A549 (cell line): Measurements from ENCODE around the gene IGF1R. TPM values are rescaled to one million over a fixed set of nuclear protein-coding genes. Genes with fewer than 3 reads are reported as not detected.

ENCODE experiments used
- ATAC-seq, 2 experiments: fragments of 200-7000 bp in 1 of 2; fragments of >200 bp in 1 of 2; cut with Nextera tagmentation in 1 of 2; cut with Tn5 transposase in 1 of 2; 3 replicates each; pipeline versions ENCODE4 v1.8.0 to v1.9.1; 2018 to 2020; ENCODE audit warnings: mild to moderate bottlenecking in 1 of 2, moderate library complexity in 1 of 2
- CTCF ChIA-PET: fragments of 300-600 bp; sonication (Branson Sonifier 250); formaldehyde crosslinking; extraction: SDS; loops from one replicate; lab custom pipeline; 2021; ENCODE audit warnings: antibody characterized with exemption, inconsistent platforms; lab: Yijun Ruan, JAX
- POLR2A ChIA-PET: fragments of 350-600 bp; formaldehyde crosslinking; extraction: SDS; loops from one replicate; lab custom pipeline; 2021; ENCODE audit warnings: antibody characterized with exemption, inconsistent platforms; lab: Yijun Ruan, JAX
- DNase-seq, 2 experiments: peaks; one replicate each; pipeline versions ENCODE4 v3.0.0 to v3.0.0-alpha.2; 2011 to 2016; ENCODE audit warnings: low read depth in 1 of 2, low spot score in 1 of 2
- FAIRE-seq: peaks from 2 replicates; lab custom pipeline; 2011; peaks lifted over from hg19 to GRCh38; lab: Jason Lieb, UNC
- H3K27ac ChIP-seq, 2 experiments: fragments of >200 bp; sonication (Bioruptor Twin); formaldehyde crosslinking; 3 replicates each; pipeline ENCODE4 v1.5.1; 2016 to 2017
- H3K4me1 ChIP-seq: fragments of >200 bp; sonication (Bioruptor Twin); formaldehyde crosslinking; 3 replicates; pipeline ENCODE4 v1.6.1; 2016
- H3K4me2 ChIP-seq: fragments of >200 bp; sonication (Bioruptor Twin); formaldehyde crosslinking; 3 replicates; pipeline ENCODE4 v1.6.1; 2016
- H3K4me3 ChIP-seq: fragments of >200 bp; sonication (Bioruptor Twin); formaldehyde crosslinking; 3 replicates; pipeline ENCODE4 v1.5.1; 2016
- H3K9me3 ChIP-seq: fragments of >200 bp; sonication (Bioruptor Twin); formaldehyde crosslinking; 3 replicates; pipeline ENCODE4 v1.6.1; 2016
- BHLHE40 ChIP-seq: IDR thresholded peaks from 2 replicates; pipeline ENCODE4 v1.6.1; 2012; ENCODE audit warnings: low read depth, low read length, inconsistent platforms
- CBX2 ChIP-seq: fragments of 200-600 bp; sonication (generic); IDR thresholded peaks from 2 replicates; pipeline ENCODE4 v1.6.1; 2016; ENCODE audit warnings: low read depth, mild to moderate bottlenecking, borderline replicate concordance
- CBX8 ChIP-seq: fragments of 200-600 bp; sonication (generic); IDR thresholded peaks from 2 replicates; pipeline ENCODE4 v1.6.1; 2016
- CHD2 ChIP-seq: fragments of 150-350 bp; IDR thresholded peaks from 2 replicates; pipeline ENCODE4 v1.6.1; 2014; ENCODE audit warnings: low read length; ENCODE audit not compliant: partially characterized antibody
- EHMT2 ChIP-seq: fragments of 200-600 bp; sonication (generic); IDR thresholded peaks from 2 replicates; pipeline ENCODE4 v1.6.1; 2016; ENCODE audit warnings: antibody characterized with exemption, low read depth, mild to moderate bottlenecking, moderate library complexity
- ELK1 ChIP-seq: fragments of 150-350 bp; IDR thresholded peaks from 2 replicates; pipeline ENCODE4 v1.6.1; 2014; ENCODE audit warnings: low read depth, mild to moderate bottlenecking, low read length
- FOSB ChIP-seq: fragments of 250-450 bp; sonication (Bioruptor Pico); IDR thresholded peaks from 2 replicates; pipeline ENCODE4 v1.5.0; 2020; ENCODE audit warnings: mild to moderate bottlenecking, moderate library complexity
- FOSL2 ChIP-seq, 2 experiments: fragments of 450-650 bp in 1 of 2; fragments of >200 bp in 1 of 2; sonication (Bioruptor Twin) in 1 of 2; formaldehyde crosslinking; IDR thresholded peaks; 2 replicates each; pipeline versions ENCODE4 v1.5.0 to v1.6.1; 2016 to 2020; ENCODE audit warnings: mild to moderate bottlenecking in 1 of 2, moderate library complexity in 1 of 2
- GATA3 ChIP-seq: IDR thresholded peaks from 2 replicates; pipeline ENCODE4 v1.6.1; 2012; ENCODE audit warnings: borderline replicate concordance
- HEYL ChIP-seq: fragments of 250-450 bp; sonication (Bioruptor Pico); IDR thresholded peaks from 2 replicates; pipeline ENCODE4 v1.8.0; 2021; ENCODE audit warnings: mild to moderate bottlenecking, moderate library complexity
- HMGXB4 ChIP-seq: fragments of 250-450 bp; sonication (Bioruptor Pico); IDR thresholded peaks from 2 replicates; pipeline ENCODE4 v1.5.0; 2021; ENCODE audit warnings: mild to moderate bottlenecking, moderate library complexity, borderline replicate concordance
- HOXA7 ChIP-seq: fragments of 250-450 bp; sonication (Bioruptor Pico); IDR thresholded peaks from 2 replicates; pipeline ENCODE4 v1.5.0; 2020; ENCODE audit warnings: mild to moderate bottlenecking, moderate library complexity
- HOXB13 ChIP-seq: fragments of 250-450 bp; sonication (Bioruptor Pico); IDR thresholded peaks from 2 replicates; pipeline ENCODE4 v1.5.0; 2020; ENCODE audit warnings: low read depth, mild to moderate bottlenecking, moderate library complexity
- HOXB5 ChIP-seq: fragments of 250-450 bp; sonication (Bioruptor Pico); IDR thresholded peaks from 2 replicates; pipeline ENCODE4 v1.5.0; 2020; ENCODE audit warnings: mild to moderate bottlenecking, moderate library complexity
- MAX ChIP-seq: IDR thresholded peaks from 2 replicates; pipeline ENCODE4 v1.6.1; 2012
- NR3C1 ChIP-seq: fragments of >200 bp; sonication (Bioruptor Twin); formaldehyde crosslinking; IDR thresholded peaks from 3 replicates; pipeline ENCODE4 v1.6.1; 2017
- PHF8 ChIP-seq: fragments of 200-600 bp; sonication (generic); IDR thresholded peaks from 2 replicates; pipeline ENCODE4 v1.6.1; 2016; ENCODE audit warnings: low read depth, mild to moderate bottlenecking, antibody characterized with exemption, moderate library complexity, borderline replicate concordance
- POLR2AphosphoS2 ChIP-seq: conservative IDR thresholded peaks from 2 replicates; pipeline ENCODE4 v1.6.1; 2012; ENCODE audit warnings: low read length, improper control_type of control experiment, inconsistent platforms
- RARB ChIP-seq: fragments of 250-450 bp; sonication (Bioruptor Pico); IDR thresholded peaks from 2 replicates; pipeline ENCODE4 v1.8.0; 2021; ENCODE audit warnings: mild to moderate bottlenecking, moderate library complexity
- RCOR1 ChIP-seq: fragments of 150-350 bp; IDR thresholded peaks from 2 replicates; pipeline ENCODE4 v1.6.1; 2014; ENCODE audit warnings: antibody characterized with exemption, low read length, low read depth
- TP53 ChIP-seq: fragments of 250-450 bp; sonication (Bioruptor Pico); IDR thresholded peaks from 2 replicates; pipeline ENCODE4 v1.5.0; 2021; ENCODE audit warnings: mild to moderate bottlenecking, moderate library complexity
- USF2 ChIP-seq: fragments of 450-650 bp; IDR thresholded peaks from 2 replicates; pipeline ENCODE4 v1.6.1; 2014; ENCODE audit warnings: antibody characterized with exemption
- ZC3H11A ChIP-seq: fragments of 450-650 bp; IDR thresholded peaks from 2 replicates; pipeline ENCODE4 v1.6.1; 2014; ENCODE audit warnings: antibody characterized with exemption, mild to moderate bottlenecking
- ZFP36 ChIP-seq: fragments of 450-650 bp; IDR thresholded peaks from 2 replicates; pipeline ENCODE4 v1.6.1; 2014; ENCODE audit warnings: borderline replicate concordance; ENCODE audit not compliant: partially characterized antibody
- ZNF302 ChIP-seq: fragments of 250-450 bp; sonication (Bioruptor Pico); IDR thresholded peaks from 2 replicates; pipeline ENCODE4 v1.9.0; 2021; ENCODE audit warnings: inconsistent platforms, mild to moderate bottlenecking, moderate library complexity
- WGBS: methylation state at CpG from one replicate; pipeline ENCODE4 v1.1.6; 2017; ENCODE audit errors: missing lambda C conversion rate; 5-methylcytosine and 5-hydroxymethylcytosine counted together
- polyA plus RNA-seq, 4 experiments: library from polyadenylated mRNA; depleted of rRNA in 3 of 4; stranded (reverse); fragments of >200 nt; fragmentation: RNase III in 1 of 4; extraction: RNeasy Plus Mini Kit Qiagen cat#74134 plus additional on column Dnase treatment in 1 of 4; gene quantifications; 2 replicates in 3 of 4; 3 replicates in 1 of 4; pipeline ENCODE4 v1.2.3, GENCODE V29; 2011 to 2017
- TF ChIP-seq, protein P1 (sequence below): fragments of 250-450 bp; sonication (Bioruptor Pico); IDR thresholded peaks from 2 replicates; pipeline ENCODE4 v1.5.0; 2020; ENCODE audit warnings: low read depth, mild to moderate bottlenecking, moderate library complexity

The IGF1R gene
- polyA plus RNA-seq, 2 of the 4 experiments (the other 2 are of a cell fraction): 42.6 to 69.5 TPM

DNA sequence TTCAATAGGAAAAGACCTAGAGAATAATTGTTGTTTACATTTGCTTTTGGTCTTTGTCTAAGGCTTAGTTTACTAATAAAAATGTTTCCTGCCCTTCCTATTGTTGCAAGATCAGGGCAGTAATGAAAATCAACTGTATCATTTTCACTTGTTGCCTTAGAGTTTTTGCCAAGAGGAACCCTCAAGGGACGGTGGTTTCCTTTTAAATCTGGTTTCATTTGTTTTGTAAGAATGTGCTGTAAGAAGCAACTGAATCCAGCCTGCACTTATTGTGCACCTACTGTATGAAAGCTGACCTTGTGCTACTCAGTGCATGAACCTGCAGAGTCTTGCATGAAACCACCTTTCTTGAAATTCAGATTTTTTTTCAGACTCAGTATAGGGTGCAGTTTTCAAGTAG, 5.3 kb downstream of the IGF1R start (continued):
- TF ChIP-seq NR3C1 (no peak), CHD2 (no peak), FOSL2 (IDR thresholded peaks at IDR 0.05) (no peak), FOSL2 (CRISPR knock-in tag; IDR thresholded peaks at IDR 0.05) (no peak), CBX2 (no peak), HOXB5 (CRISPR knock-in tag) (no peak)

- no peaks in the 10 kb centered on the region for H3K9me3 ChIP-seq
- CTCF ChIA-PET: interaction anchor here (0.6 to 2.4 kb wide), 5 partner anchors 8 to 200 kb away, joined by 3 to 9 read pairs (median 4); no protein-coding TSS in a partner anchor
- peak overlapping the region in 1 of 2 experiments; percentile 31; a peak in 3 of 6 replicates for H3K27ac ChIP-seq
- 25% methylated on average over 4 of the region's 4 CpGs for WGBS
- ATAC-seq (no peak), FAIRE-seq (no peak), DNase-seq (peak in 1 of 2 experiments; percentile 33)
- POLR2A ChIA-PET: no interaction called here
- H3K4me1 ChIP-seq: peaks cover 79% of the 10 kb centered on the region
- no peak overlapping the region for H3K4me3 ChIP-seq
- peak overlapping the region; percentile 79 for H3K4me2 ChIP-seq
- no peak for TF ChIP-seq ZNF302 (CRISPR knock-in tag)
- peak; percentile 56 for TF ChIP-seq GATA3
These were observed 6.5 kb downstream of the IGF1R start for GRCh38 chr15:98654790-98655360.

- peaks cover 86% of the 10 kb centered on the region for H3K4me1 ChIP-seq
- ATAC-seq: no peak
- no peak overlapping the region for H3K27ac ChIP-seq
These were observed 7.4 kb downstream of the IGF1R start for GRCh38 chr15:98655732-98656131.

GRCh38 chr15:98657721-98658120, 9.4 kb downstream of the IGF1R start:
- Histone ChIP-seq H3K4me2 (peak overlapping the region; percentile 14; the same call in 2 of the 3 replicates), H3K27ac (0 out of 6 replicates have a peak overlapping the region, but pooled peaks of 1 of the 2 experiments have one; percentile 5), H3K4me1 (peaks cover 81% of the 10 kb centered on the region), H3K4me3 (no peak overlapping the region), H3K9me3 (no peaks in the 10 kb centered on the region)
- ChIA-PET CTCF (interaction anchor here (0.7 to 7.7 kb wide), 10 partner anchors 10 to 418 kb away, joined by 3 to 64 read pairs (median 6); partner anchors contain the start of gene IGF1R), POLR2A (interaction anchor here (1.0 kb wide), 1 partner anchor 10 kb away, joined by 3 read pairs; no protein-coding TSS in a partner anchor)
- ATAC-seq: peak in 1 of 2 experiments; percentile 23; a peak in 3 of 6 replicates
- no peak for DNase-seq
- WGBS: 70% methylated on average over 4 of the region's 4 CpGs
- no peak for FAIRE-seq
- no peak for TF ChIP-seq MAX
- no peak for TF ChIP-seq USF2
- TF ChIP-seq RARB (CRISPR knock-in tag): no peak
- no peak for TF ChIP-seq HOXA7 (CRISPR knock-in tag)
- TF ChIP-seq ZC3H11A: no peak
- TF ChIP-seq, protein P1, sequence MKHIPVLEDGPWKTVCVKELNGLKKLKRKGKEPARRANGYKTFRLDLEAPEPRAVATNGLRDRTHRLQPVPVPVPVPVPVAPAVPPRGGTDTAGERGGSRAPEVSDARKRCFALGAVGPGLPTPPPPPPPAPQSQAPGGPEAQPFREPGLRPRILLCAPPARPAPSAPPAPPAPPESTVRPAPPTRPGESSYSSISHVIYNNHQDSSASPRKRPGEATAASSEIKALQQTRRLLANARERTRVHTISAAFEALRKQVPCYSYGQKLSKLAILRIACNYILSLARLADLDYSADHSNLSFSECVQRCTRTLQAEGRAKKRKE: no peak
- TF ChIP-seq RCOR1: no peak
- no peak for TF ChIP-seq ZFP36
- no peak for TF ChIP-seq FOSB (CRISPR knock-in tag)
- TF ChIP-seq HOXB13 (CRISPR knock-in tag): no peak

More at GRCh38 chr15:98655732-98656131, 7.4 kb downstream of the IGF1R start:
- no peak for DNase-seq
- FAIRE-seq: no peak
- Histone ChIP-seq H3K9me3 (no peaks in the 10 kb centered on the region), H3K4me3 (no peak overlapping the region), H3K4me2 (peak overlapping the region; percentile 79; the same call in 1 of the 3 replicates)
- ChIA-PET POLR2A (interaction anchor here (1.3 kb wide), 1 partner anchor 9 kb away, joined by 3 read pairs; no protein-coding TSS in a partner anchor), CTCF (interaction anchor here (0.6 to 2.4 kb wide), 6 partner anchors 11 to 200 kb away, joined by 3 to 9 read pairs (median 4); no protein-coding TSS in a partner anchor)
- TF ChIP-seq POLR2AphosphoS2 (no peak), TP53 (no peak), CBX8 (no peak), NR3C1 (no peak), ZC3H11A (no peak), EHMT2 (no peak), BHLHE40 (no peak), HMGXB4 (CRISPR knock-in tag) (no peak), HEYL (CRISPR knock-in tag) (no peak), ELK1 (no peak), PHF8 (no peak)
- 94% methylated on average over 8 of the region's 8 CpGs for WGBS
